PC-9 (cell line): Measurements from ENCODE around the gene ZNF672.

Experiments
- EZH2 ChIP-seq: fragments of 200-600 bp; sonication (generic); IDR thresholded peaks from 2 replicates; pipeline ENCODE4 v1.8.0; 2017; ENCODE audit warnings: antibody characterized with exemption, low read depth
- TF ChIP-seq, protein P1 (sequence below): fragments of 200-600 bp; sonication (generic); conservative IDR thresholded peaks from 2 replicates; pipeline ENCODE4 v1.6.1; 2017; ENCODE audit warnings: mixed run types, antibody characterized with exemption, mild to moderate bottlenecking, moderate library complexity

DNA sequence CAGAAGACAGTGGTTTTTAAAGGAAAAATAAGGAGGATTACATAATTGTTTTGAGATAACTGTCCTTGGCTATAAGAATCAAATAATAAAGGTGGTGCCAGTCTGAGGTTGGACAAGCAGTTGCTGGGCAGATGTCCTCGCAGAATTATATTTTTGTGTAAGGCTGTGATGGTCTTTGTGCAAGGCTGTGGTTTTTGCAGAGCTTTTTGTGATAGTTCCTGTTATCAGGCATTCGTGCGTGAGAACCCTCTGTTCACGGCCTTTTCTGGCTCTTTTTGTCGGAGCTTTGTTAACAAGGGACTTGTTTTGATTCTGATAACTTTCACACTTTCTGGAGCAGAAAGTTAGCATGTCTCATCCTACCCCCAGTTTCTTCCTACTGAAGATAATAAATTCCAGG is 45.7 kb upstream of the ZNF672 start:
- TF ChIP-seq, protein P1, sequence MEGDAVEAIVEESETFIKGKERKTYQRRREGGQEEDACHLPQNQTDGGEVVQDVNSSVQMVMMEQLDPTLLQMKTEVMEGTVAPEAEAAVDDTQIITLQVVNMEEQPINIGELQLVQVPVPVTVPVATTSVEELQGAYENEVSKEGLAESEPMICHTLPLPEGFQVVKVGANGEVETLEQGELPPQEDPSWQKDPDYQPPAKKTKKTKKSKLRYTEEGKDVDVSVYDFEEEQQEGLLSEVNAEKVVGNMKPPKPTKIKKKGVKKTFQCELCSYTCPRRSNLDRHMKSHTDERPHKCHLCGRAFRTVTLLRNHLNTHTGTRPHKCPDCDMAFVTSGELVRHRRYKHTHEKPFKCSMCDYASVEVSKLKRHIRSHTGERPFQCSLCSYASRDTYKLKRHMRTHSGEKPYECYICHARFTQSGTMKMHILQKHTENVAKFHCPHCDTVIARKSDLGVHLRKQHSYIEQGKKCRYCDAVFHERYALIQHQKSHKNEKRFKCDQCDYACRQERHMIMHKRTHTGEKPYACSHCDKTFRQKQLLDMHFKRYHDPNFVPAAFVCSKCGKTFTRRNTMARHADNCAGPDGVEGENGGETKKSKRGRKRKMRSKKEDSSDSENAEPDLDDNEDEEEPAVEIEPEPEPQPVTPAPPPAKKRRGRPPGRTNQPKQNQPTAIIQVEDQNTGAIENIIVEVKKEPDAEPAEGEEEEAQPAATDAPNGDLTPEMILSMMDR, result no peak
- no peak for TF ChIP-seq EZH2
